Retina (tissue), 1 donor: ENCODE results near the gene PLA2G12A.

Source experiments
- DNase-seq: peaks from one replicate; pipeline ENCODE4 v3.0.0-alpha.2; 2016

PLA2G12A gene

DNA sequence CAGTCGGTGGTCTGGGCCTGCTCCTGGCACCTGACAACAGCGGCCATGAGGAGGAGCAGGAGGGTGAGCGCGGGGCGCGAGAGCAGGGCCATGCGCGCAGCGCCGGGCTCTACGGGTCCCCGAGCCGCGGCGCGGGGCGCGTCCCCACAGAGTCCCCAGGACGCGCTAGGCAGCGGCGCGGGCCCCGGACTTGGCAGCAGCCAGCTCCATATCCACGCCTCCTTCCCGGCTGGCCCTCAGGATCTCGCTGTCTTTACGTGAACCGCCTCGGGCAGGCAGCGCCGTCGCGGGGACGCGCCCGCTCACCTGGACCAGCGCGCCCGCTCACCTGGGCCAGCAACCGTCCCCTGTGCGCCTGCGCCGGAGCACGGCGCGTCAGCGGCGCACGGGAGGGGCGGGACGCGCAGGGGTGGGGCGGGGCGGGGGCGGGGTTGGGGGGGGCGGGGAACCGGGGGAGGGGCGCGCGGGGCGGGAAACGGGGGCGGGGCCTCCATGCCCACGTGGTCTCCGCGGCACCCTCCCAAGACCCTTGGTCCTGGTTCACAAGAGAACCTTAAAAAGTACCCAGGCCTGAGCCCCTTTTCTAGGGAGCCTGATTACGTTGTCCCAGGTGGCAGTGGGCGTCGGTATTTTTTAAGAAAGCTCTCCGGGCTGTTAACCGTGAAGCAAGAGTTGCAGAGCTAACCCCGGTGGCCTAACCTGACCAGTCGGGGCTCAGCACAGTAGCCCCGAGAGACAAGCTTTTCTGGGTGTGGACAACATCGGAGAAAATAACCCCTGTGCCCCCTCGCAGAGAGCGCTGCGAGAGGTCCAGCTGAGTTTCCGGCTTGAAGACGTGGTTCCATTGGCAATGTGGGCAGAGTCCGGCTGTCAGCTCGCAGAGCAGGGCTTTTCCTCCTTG lies at the start of gene PLA2G12A:
TSS of gene PLA2G12A (minus strand) at position 353 of the 901 bp plus-strand sequence. CDS start at position 92, 261 bp downstream.
- peak; percentile 94 for DNase-seq

DNA sequence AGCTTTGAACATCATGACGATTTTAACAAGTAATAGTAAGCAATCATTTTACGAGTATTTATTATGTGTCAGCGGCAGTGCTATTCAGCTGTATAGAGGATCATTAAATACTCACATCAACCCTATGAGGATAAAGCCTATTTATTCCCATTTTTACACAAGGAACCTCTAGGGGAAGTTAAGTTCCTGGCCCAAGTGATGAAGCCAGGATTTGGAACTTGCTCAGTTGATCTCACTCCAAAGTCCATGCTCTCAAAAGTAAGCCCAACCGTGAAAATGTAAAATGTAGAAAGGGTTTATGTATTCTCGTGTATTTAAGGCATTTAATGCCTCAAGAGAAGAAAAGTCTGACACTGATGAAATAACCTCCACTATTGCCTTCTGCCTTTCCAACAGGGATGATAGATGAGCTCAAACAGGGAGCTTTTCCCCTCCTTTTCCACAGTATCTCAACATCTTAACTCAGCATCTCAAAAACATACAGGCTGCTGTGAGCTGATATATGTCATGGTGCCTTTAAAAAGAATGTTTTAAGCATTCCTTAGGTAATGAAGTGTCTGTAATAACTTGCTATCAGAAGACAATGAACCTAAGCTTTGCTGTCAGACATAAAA lies 35.0 kb upstream of the PLA2G12A start:
- no peak for DNase-seq

DNA sequence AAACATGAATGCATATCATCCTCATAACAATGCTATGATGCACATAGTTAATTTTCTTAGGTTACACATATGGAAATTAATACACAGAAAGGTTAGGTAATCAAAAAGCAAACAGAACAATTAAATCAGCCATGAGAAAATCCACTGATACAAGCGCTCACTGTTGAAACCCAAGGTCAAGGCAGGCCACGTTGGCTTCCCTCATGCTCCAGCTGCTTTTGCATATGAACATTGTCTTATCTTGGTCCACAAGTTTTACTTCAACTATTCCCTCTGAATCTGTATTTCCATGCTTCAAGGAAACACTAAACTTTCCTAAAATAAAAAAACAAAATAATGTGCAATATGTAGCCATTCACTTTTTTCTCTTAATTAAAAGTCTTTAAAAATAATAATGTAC lies 34.5 kb upstream of the PLA2G12A start:
- DNase-seq, result no peak

DNA sequence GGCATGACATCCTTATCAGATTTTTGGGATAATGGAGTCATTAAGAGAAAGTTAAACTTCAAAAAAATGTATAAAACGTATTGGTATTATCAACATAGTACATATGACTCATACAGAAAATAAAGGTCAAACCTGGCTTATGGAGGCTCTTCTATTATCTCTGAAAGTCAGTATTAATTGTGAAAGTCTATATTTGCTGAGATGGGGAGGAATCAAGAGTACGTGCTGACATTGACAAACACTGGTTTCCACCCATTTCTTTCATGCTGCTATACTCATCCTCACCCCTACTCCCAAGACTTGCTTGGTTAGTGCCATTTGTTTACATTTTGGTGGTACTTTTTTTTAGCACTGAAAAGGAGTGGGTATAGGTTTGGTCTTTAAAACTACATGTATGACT lies 30.8 kb upstream of the PLA2G12A start:
- DNase-seq, result no peak

DNA sequence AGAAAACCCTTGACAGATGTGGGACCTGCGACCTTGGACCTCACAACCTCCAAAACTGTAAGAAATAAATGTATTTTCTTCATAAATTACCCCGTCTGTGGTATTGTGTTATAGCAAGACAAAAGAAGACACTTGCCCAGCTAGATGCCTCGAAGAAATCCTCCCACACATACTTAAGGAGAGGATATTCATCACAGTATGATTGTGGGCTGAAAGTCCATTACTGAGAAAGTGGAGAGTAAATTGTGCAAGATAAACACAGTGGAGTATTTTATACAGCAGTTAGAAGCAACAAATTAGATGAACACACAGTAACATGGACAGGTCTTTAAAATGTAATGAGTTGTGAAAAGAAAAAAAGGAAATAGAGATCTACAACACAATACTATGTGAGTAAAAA lies 25.8 kb upstream of the PLA2G12A start:
- no peak for DNase-seq

DNA sequence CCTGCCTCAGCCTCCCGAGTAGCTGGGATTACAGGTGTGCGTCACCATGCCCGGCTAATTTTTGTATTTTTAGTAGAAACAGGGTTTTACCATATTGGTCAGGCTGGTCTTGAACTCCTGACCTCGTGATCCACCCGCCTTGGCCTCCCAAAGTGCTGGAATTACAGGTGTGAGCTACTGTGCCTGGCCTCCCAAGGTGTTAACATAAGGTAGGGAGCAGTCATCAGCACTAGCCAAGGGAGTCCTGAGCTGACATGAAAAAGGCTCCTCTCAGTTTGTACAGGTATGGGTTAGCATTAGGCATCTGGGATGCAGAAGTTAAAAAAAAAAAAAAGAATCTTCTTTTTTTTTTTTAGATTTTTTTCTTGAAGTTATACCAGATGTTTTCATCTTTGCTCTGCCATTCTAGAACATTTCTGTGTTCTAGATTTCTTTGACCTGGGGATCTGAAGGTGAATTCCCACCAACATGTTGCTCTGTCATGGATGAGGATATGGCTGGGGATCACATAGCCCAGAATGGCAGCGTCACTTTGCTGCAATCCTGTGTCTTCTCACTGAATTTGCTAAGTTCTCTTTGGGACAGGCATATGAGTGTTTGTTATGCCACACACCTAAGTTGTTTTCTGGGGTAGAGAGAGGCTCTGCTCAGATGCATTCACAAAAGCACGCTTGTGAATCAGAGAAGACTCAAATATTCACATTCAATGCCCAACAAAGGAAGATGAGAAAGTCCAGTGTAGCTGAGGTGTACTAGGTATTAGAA lies 24.4 kb upstream of the PLA2G12A start:
- peak; percentile 28 for DNase-seq

DNA sequence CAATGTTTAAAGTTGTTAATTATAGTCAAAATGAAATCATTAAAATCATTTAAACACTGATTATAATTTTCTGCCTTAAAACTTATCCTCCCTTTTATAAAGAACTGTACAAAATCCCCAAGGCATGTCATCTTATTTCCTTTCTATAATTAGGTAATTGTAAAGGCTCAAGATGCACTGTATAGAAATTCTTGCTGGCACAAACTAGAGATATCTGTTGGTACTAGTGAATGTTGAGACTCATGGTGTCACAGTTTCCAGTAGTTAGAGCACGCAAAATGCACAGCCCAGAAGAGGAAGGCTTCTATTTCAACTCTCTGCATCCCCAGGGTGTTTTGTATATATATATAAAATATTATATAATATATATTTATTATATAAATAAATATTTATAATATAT lies 22.7 kb upstream of the PLA2G12A start:
- DNase-seq, result no peak

DNA sequence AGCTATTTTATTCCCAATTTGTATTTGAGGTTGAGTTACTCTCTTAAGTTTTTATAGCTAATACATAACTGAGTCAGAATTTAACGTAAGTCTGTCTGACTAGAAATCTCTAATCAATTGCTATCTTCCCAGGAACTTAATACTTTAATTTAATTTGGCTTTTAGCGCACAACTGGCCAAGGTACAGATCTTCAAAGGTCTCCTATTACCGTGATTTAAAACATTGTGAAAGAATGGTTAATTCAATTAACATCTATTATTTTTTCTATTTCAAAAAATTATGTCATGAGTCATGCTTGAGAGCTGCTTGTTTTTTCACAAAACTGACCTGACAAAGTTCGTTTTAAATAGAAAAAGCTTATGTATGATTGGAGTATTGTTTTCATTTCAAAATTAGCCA lies 22.0 kb upstream of the PLA2G12A start:
- no peak for DNase-seq

DNA sequence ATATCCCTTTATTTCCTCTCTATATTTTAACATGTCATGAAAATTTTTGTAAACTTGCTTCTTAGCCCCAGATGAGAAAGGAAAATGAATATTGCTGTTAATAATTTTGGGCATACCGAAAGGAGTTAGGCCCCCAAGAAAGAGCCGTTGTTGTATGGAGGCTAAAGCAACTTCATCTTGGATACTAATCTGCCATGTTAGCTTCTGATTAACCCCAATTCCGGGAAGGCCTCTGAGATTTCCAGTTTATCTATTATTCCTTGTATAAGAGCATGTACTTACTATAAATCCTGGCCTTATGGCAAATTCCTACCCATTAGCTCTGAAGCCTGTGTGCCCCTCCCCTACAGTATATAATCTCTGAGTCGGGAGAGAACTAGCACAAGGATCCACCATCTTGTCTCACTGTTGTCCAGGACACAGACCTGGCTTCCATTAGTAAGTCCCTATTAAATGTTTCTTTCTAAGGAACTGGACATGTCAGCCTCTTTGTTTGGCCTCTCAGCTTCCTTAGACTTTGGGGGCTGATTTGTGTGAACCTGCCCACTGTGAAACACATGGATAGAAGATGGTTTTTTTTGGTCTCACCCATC lies 20.9 kb upstream of the PLA2G12A start:
- DNase-seq, result no peak

DNA sequence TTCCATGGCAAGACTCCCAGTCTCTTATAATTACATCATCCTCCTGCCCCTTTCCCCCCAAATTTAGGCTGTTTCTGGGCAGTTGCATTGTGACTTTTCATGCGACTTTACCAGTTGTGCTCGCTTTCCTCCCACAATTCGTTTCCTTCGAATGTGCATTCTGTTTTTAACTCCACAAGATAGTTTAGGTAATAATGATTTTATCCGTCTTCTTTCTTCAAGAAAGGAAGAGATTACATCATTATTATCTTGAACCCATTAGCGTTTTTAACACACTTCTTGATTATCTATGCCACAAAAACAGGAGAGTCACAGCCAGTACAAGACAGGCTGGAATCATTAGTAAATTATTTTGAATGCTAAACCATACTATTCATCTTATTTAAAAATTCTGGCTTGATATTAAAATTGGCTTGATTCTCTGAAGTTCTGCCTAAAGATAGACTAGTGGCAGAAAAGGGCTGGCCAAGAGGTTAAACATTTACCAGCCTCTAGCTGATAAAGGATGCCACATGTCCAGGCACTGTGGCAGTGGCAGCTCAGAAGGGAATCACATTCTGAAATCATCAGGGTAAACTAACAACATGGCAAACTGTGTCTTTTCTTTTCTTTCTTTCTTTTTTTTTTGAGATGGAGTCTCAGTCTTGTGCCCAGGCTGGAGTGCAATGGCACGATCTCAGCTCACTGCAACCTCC lies 19.7 kb upstream of the PLA2G12A start:
- no peak for DNase-seq

DNA sequence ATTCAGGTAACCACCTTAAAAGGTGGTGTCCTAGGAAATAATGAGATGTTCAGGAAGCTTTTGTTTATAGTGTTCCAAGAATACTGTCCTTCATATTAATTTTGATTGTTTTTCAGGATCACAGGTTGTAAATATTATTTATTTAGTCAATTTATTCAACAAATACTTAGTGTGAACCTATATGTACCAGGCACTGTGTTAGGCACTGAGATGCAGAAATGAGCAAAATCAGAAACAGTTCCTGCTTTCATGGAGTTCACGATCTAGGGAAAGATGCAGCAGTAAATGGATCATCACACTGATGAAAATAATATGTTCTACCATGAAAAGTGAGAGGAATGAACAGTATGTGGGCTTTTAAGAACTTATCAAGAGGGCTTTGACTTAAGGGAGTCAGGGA lies 18.2 kb upstream of the PLA2G12A start:
- no peak for DNase-seq

DNA sequence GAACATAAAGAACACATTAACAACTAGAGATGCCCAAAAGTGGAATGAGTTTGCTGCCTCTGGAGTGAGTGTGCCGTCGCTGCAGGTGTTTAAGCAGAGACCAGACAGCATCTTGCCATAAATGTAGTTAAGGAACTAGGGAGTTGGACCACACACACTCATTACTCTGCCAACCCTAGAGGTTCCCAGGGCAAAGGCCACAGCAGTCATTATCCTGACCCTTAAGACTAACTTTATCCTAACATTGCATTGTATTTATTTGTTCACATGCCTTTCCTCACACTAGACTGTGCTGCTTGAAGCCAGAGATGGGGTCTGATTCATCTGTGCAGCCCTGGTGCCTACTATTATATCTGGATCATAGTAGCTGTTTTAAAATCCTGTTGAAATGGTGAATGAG lies 16.9 kb upstream of the PLA2G12A start:
- no peak for DNase-seq

DNA sequence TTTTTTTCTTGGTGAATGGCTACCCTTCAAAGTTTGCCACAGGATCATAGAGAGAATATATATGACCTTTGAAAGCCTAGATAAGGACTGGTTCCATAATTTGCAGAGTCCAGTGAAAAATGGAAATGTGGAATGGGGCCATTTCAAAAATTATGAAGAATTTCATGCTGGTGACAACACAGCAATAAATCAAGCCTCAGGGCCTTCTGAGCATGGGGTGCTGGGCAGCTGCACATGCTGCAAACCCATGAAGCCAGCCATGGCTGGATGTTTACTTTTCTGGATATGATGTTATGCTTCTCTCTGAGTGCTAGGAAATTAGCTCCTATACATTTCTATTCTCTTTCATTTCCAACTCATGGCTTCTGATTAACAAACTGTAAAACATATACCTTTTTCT lies 16.0 kb upstream of the PLA2G12A start:
- no peak for DNase-seq

DNA sequence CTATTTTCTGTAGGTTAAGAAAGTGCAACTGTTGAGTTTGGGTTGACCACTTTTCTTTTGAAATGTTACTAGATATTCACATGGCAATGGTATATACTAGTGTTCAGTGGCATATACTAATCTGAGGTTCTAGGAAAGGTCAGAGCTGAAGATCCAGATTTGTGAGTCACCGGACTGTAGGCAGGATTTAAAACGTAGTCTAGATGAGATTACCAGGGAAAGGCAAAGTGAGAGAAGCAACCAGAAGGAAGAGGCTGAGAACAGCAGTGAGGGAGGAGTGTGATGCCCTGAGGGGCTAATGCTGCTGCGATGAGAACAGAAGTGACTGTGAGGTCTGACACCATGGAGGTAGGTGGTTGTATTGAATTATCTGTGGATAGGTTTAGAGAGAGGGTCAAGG lies 9.7 kb upstream of the PLA2G12A start:
- no peak for DNase-seq

DNA sequence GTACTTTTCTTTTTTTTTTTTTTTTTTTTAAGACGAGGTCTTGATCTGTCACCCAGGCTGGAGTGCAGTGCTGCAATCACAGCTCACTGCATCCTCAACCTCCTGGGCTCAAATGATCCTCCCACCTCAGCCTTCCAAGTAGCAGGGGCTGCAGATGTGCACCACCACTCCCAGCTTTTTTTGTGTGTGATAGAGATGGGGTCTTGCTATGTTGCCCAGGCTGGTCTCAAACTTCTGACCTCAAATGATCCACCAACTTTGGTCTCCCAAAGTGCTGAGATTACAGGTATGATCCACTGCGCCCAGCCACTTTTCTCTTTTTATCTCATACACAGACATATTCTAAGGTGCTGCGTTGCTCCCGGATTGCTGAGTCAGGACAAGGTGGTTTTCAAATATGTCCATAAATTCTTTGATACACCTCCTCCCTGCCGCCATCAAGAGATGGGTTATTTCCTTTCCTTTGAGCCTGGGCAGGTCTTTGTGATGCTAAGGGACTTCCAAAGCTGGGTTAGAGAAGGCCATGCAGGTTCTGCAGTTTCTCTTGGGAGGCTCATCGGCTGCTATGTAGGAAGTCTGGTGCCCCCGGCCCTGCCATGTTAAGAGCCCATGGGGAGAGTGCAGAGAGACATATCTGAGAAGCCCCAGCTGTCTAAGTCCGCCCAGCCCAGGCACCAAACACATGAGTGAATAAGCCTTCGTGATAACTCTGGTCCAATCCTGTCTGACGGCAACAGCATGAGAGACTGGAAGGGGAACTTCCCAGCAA lies 8.4 kb upstream of the PLA2G12A start:
- DNase-seq, result no peak

DNA sequence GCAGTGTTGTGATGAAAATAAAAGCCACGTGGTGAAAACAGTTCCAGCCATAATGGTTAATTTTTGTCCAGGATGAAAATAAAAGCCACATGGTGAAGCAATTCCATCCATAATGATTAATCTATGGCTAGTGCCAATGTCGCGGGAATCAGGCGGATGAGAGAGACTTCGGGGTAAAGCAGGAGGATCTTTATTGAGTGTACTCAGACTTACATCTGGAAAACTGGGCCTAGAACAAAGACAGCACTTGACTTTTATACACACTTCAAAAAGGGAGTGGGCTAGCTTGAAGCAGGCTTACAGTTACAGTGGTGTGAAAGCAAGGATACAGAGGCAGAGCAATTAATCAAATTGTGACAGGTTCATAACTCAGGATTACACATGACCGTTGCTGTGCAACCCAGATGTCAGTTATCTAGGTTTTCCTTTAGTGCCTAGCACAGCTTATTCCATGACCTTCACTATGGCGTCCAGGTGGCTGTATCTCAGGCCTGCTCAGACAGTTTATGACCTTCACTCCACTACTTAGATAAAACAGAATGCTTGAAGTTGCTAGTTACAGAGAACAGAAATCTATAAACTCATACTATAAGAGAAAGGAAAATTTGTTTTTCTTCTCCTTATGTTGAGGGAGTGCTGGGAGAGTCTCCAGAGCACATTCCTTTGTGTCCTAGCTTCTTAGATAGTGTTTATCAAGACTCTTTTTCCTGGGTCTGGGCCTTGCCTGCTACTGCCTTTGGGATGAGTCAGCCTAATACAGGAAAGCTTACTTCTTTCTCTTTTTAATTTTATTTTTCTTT lies 5.9 kb upstream of the PLA2G12A start:
- DNase-seq, result no peak

DNA sequence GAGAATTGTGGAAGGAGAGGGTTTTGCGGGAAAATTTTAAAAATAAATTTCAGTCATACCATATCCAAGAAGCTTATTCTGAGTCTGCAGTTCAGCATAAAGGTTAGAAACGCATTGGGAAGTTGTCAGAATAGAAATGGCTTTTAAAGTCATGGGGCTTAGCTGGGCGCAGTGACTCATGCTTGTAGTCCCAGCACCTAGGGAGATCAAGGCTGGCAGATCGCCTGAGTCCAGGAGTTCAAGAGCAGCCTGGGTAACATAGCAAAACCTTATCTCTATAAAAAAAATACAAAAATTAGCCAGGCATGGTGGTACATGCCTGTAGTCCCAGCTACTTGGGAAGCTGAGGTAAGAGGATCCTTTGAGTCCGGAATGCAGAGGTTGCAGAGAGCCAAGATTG lies 3.9 kb upstream of the PLA2G12A start:
- no peak for DNase-seq

DNA sequence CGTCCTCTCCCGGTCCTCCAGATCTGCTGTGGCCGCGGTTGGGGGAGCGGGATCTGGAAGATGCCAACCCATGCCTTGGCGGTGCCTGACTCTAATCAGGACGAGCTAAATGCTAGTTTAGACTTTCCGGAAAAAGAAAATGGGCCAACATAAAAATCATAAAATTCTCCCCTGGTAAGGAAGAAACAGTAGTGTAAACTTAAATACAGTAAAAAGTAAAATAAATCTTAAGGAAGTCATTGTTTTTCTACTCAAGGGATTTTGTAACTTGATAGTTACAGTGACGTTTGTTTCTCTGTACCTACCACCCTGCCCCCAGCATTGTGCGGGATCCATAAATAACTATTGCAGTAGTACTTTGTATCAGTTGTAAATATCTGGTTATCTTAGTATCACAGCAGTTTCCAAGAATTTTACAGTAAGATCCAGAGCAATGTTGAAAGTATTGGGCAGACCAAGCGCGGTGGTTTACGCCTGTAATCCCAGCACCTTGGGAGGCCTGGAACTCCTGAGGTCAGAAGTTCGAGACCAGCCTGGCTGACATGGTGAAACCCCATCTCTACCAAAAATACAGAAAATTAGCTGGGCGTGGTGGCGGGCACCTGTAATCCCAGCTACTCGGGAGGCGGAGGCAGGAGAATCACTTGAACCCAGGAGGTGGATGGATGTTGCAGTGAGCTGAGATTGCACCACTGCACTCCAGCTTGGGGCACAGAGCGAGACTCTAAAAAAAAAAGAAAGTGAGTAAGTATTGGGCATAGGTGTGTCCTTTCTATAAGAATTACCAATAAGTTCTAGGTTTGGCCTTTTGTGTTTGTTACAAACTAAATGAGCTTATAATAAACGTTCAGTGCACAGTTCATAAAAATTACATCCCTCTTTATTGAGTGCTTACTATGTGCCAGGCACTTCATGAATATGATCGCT lies 1.0 kb upstream of the PLA2G12A start:
- no peak for DNase-seq

DNA sequence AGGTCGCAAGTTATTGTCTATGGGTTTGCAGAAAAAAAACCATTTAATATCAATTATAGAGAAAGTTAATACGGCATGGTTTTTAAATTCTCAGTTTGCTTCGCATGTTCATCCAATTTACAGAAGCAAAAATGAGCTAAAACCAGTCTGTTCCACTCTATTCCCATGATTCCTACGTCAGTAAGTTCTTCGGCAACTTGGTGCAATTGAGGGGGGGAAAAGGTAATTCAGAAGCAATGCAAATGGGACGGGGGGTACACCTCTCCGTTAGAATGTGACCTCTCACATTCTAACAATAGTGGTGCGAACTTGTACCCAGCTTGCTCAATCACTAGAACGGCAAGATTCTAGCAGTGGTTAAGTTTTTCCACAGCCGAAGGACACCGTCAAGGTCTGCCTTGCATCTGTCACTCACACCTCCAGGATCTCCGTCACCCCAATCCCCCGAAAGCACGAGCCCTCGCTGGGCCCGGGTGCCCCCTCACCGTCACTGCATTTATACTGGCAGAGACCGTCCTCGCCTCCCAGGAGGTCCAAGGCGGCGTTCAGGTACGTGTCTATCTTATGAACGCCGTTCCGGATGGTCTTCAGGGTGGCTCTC lies 653 bp downstream of the PLA2G12A start:
- DNase-seq, result no peak
